ENCODE data around the gene ARHGEF26.

ARHGEF26 gene

GRCh38 chr3:154161806-154162205, 40.6 kb downstream of the ARHGEF26 start:
- H3K9ac ChIP-seq (ENCODE audit: low read length), result no peak overlapping the region
- H3K4me1 ChIP-seq (ENCODE audit: insufficient read depth, low read length, severe bottlenecking), result no peaks in the 10 kb centered on the region
- H3K27ac ChIP-seq (ENCODE audit: low read depth, low read length, poor library complexity, severe bottlenecking), result no peak overlapping the region
- H4K20me1 ChIP-seq (ENCODE audit: insufficient read depth, low read length), result no peaks in the 10 kb centered on the region
- H3K27me3 ChIP-seq (ENCODE audit: insufficient read depth, low read length), result no peaks in the 10 kb centered on the region
- H3K9me3 ChIP-seq (ENCODE audit: low read length), result no peaks in the 10 kb centered on the region
- H2AFZ ChIP-seq (ENCODE audit: low read length), result no peak overlapping the region
- no peaks in the 10 kb centered on the region for H3F3A ChIP-seq (ENCODE audit: insufficient read depth, low read length)
- no peak overlapping the region for H3K4me2 ChIP-seq (ENCODE audit: low read length)
- no peaks in the 10 kb centered on the region for H3K79me2 ChIP-seq (ENCODE audit: insufficient read depth, low read length)
- no peaks in the 10 kb centered on the region for H3K36me3 ChIP-seq (ENCODE audit: insufficient read depth, low read length)
- TF ChIP-seq, protein P1, sequence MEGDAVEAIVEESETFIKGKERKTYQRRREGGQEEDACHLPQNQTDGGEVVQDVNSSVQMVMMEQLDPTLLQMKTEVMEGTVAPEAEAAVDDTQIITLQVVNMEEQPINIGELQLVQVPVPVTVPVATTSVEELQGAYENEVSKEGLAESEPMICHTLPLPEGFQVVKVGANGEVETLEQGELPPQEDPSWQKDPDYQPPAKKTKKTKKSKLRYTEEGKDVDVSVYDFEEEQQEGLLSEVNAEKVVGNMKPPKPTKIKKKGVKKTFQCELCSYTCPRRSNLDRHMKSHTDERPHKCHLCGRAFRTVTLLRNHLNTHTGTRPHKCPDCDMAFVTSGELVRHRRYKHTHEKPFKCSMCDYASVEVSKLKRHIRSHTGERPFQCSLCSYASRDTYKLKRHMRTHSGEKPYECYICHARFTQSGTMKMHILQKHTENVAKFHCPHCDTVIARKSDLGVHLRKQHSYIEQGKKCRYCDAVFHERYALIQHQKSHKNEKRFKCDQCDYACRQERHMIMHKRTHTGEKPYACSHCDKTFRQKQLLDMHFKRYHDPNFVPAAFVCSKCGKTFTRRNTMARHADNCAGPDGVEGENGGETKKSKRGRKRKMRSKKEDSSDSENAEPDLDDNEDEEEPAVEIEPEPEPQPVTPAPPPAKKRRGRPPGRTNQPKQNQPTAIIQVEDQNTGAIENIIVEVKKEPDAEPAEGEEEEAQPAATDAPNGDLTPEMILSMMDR (IDR thresholded peaks at IDR 0.05; ENCODE audit: low read length), result no peak
- no peak for TF ChIP-seq EZH2 (IDR thresholded peaks at IDR 0.05; ENCODE audit: borderline replicate concordance, low read length)
- no peak overlapping the region for H3K4me3 ChIP-seq (ENCODE audit: low read depth, low read length, poor library complexity, severe bottlenecking)
- no peaks in the 10 kb centered on the region for H3K9me2 ChIP-seq (ENCODE audit: low read depth, low read length)

- H2AFZ ChIP-seq (ENCODE audit: low read length), result no peak overlapping the region
- H3K27ac ChIP-seq (ENCODE audit: low read depth, low read length, poor library complexity, severe bottlenecking), result no peak overlapping the region
- no peaks in the 10 kb centered on the region for H3F3A ChIP-seq (ENCODE audit: insufficient read depth, low read length)
- H3K4me2 ChIP-seq (ENCODE audit: low read length), result no peak overlapping the region
- H3K9me2 ChIP-seq (ENCODE audit: low read depth, low read length), result no peaks in the 10 kb centered on the region
- no peak overlapping the region for H3K9ac ChIP-seq (ENCODE audit: low read length)
- H3K36me3 ChIP-seq (ENCODE audit: insufficient read depth, low read length), result no peaks in the 10 kb centered on the region
- H4K20me1 ChIP-seq (ENCODE audit: insufficient read depth, low read length), result no peaks in the 10 kb centered on the region
- no peak for TF ChIP-seq EZH2 (IDR thresholded peaks at IDR 0.05; ENCODE audit: borderline replicate concordance, low read length)
- TF ChIP-seq, protein P1 (IDR thresholded peaks at IDR 0.05; ENCODE audit: low read length), result no peak
- H3K4me1 ChIP-seq (ENCODE audit: insufficient read depth, low read length, severe bottlenecking), result no peaks in the 10 kb centered on the region
- H3K9me3 ChIP-seq (ENCODE audit: low read length), result no peaks in the 10 kb centered on the region
- H3K4me3 ChIP-seq (ENCODE audit: low read depth, low read length, poor library complexity, severe bottlenecking), result no peak overlapping the region
- no peaks in the 10 kb centered on the region for H3K27me3 ChIP-seq (ENCODE audit: insufficient read depth, low read length)
- no peaks in the 10 kb centered on the region for H3K79me2 ChIP-seq (ENCODE audit: insufficient read depth, low read length)
Measured at GRCh38 chr3:154164387-154164786, 43.2 kb downstream of the ARHGEF26 start.

DNA sequence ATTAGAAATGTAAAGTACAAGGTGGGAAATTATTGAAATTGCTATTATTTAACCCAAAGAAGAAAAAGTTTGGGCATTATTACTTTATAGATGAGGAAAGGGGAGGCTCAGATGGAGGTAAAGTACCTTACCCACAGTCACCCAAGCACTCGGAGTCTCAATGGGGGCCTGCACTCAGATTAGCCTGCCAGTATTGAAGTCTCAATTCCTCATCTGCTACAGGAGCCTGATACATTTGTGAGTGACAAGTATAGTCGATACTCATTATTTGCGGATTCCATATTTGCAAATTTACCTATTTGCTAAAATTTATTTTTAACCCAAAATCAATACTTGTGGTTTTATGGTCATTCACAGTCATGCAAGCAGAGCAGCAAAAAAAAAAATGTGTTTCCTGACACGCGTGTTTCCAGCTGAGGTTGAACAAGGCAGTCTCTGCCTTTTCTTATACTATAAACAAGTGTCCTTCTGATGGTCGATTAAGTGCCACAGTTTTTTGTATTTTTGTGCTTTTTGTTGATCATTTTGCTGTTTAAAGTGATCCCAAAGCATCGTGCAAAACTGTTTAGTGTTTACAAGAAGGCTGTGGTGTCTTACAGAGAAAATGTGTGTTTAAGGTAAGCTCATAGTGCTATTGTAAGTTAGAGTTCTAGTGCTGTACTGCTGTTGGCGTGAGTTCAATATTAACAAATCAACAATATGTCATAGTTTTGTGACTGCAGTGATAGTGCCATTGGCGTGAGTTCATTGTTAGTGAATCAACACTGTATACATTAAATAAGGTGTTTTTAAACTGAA, 48.0 kb downstream of the ARHGEF26 start:
- Histone ChIP-seq H3K27me3 (ENCODE audit: insufficient read depth, low read length) (no peaks in the 10 kb centered on the region), H3K4me1 (ENCODE audit: insufficient read depth, low read length, severe bottlenecking) (no peaks in the 10 kb centered on the region), H3K9me2 (ENCODE audit: low read depth, low read length) (no peaks in the 10 kb centered on the region), H2AFZ (ENCODE audit: low read length) (no peak overlapping the region), H3K4me2 (ENCODE audit: low read length) (no peak overlapping the region), H3K27ac (ENCODE audit: low read depth, low read length, poor library complexity, severe bottlenecking) (no peak overlapping the region), H3K9me3 (ENCODE audit: low read length) (no peaks in the 10 kb centered on the region), H3K4me3 (ENCODE audit: low read depth, low read length, poor library complexity, severe bottlenecking) (no peak overlapping the region), H3K36me3 (ENCODE audit: insufficient read depth, low read length) (no peaks in the 10 kb centered on the region), H3K9ac (ENCODE audit: low read length) (no peak overlapping the region), H3F3A (ENCODE audit: insufficient read depth, low read length) (no peaks in the 10 kb centered on the region), H4K20me1 (ENCODE audit: insufficient read depth, low read length) (no peaks in the 10 kb centered on the region), H3K79me2 (ENCODE audit: insufficient read depth, low read length) (no peaks in the 10 kb centered on the region)
- no peak for TF ChIP-seq EZH2 (IDR thresholded peaks at IDR 0.05; ENCODE audit: borderline replicate concordance, low read length)

- no peaks in the 10 kb centered on the region for H3K9me2 ChIP-seq (ENCODE audit: low read depth, low read length)
- H3K4me1 ChIP-seq (ENCODE audit: insufficient read depth, low read length, severe bottlenecking), result no peaks in the 10 kb centered on the region
- no peak overlapping the region for H3K9ac ChIP-seq (ENCODE audit: low read length)
- no peaks in the 10 kb centered on the region for H3K27me3 ChIP-seq (ENCODE audit: insufficient read depth, low read length)
- H3F3A ChIP-seq (ENCODE audit: insufficient read depth, low read length), result no peaks in the 10 kb centered on the region
- no peak overlapping the region for H2AFZ ChIP-seq (ENCODE audit: low read length)
- H3K4me2 ChIP-seq (ENCODE audit: low read length), result no peak overlapping the region
- TF ChIP-seq, protein P1 (IDR thresholded peaks at IDR 0.05; ENCODE audit: low read length), result no peak
- no peak for TF ChIP-seq EZH2 (IDR thresholded peaks at IDR 0.05; ENCODE audit: borderline replicate concordance, low read length)
- no peak overlapping the region for H3K4me3 ChIP-seq (ENCODE audit: low read depth, low read length, poor library complexity, severe bottlenecking)
- H4K20me1 ChIP-seq (ENCODE audit: insufficient read depth, low read length), result no peaks in the 10 kb centered on the region
- no peaks in the 10 kb centered on the region for H3K79me2 ChIP-seq (ENCODE audit: insufficient read depth, low read length)
- H3K9me3 ChIP-seq (ENCODE audit: low read length), result no peaks in the 10 kb centered on the region
- H3K36me3 ChIP-seq (ENCODE audit: insufficient read depth, low read length), result no peaks in the 10 kb centered on the region
- H3K27ac ChIP-seq (ENCODE audit: low read depth, low read length, poor library complexity, severe bottlenecking), result no peak overlapping the region
Measured at GRCh38 chr3:154169796-154170110, 48.6 kb downstream of the ARHGEF26 start.

Measured in OCI-LY1 (cell line).